Measurements from ENCODE around the gene PAFAH2.
A peak's percentile ranks its signal among the peaks of the same experiment; 100 is the strongest.

Gene PAFAH2

DNA sequence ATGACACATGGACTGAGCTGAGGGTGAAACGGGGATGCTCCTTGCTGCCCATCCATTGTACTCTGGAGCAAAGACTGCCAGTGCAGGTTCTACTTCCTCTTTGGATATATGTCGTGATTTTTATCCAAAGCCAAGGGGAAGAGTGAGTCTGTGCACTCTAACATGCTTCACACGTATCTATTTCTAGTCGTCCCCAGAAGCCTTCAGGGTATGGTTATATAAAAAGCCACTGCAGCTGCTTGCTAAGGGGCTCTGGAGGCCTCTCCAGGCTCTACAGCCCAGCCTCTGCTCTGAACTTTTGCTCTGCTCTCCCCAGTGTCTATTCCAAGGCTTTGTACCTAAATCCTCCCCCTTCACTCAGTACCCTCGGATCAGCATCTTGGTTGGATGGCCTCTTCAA is 20.1 kb downstream of the PAFAH2 start:
- H3K4me2 ChIP-seq (ENCODE audit: low read depth, low read length, poor library complexity, severe bottlenecking): no peak overlapping the region
- no peak overlapping the region for H3K27ac ChIP-seq (ENCODE audit: low read depth, low read length)
- H3K9me2 ChIP-seq (replicated peaks; ENCODE audit: insufficient read depth, low read length): no peaks in the 10 kb centered on the region
- H4K20me1 ChIP-seq (ENCODE audit: low read depth, low read length): no peaks in the 10 kb centered on the region
- H3K27me3 ChIP-seq (ENCODE audit: low read length): no peaks in the 10 kb centered on the region
- no peaks in the 10 kb centered on the region for H3K9me3 ChIP-seq (ENCODE audit: insufficient read depth, low read length)
- TF ChIP-seq, protein P1, sequence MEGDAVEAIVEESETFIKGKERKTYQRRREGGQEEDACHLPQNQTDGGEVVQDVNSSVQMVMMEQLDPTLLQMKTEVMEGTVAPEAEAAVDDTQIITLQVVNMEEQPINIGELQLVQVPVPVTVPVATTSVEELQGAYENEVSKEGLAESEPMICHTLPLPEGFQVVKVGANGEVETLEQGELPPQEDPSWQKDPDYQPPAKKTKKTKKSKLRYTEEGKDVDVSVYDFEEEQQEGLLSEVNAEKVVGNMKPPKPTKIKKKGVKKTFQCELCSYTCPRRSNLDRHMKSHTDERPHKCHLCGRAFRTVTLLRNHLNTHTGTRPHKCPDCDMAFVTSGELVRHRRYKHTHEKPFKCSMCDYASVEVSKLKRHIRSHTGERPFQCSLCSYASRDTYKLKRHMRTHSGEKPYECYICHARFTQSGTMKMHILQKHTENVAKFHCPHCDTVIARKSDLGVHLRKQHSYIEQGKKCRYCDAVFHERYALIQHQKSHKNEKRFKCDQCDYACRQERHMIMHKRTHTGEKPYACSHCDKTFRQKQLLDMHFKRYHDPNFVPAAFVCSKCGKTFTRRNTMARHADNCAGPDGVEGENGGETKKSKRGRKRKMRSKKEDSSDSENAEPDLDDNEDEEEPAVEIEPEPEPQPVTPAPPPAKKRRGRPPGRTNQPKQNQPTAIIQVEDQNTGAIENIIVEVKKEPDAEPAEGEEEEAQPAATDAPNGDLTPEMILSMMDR (IDR thresholded peaks at IDR 0.05; ENCODE audit: insufficient read depth, low read length, poor library complexity, severe bottlenecking): no peak
- TF ChIP-seq EZH2phosphoT487 (conservative IDR thresholded peaks at IDR 0.05; ENCODE audit: low read length): no peak
- no peaks in the 10 kb centered on the region for H3K36me3 ChIP-seq (ENCODE audit: low read length)
- H3K9ac ChIP-seq (ENCODE audit: low read length): no peak overlapping the region
- no peak overlapping the region for H3K4me3 ChIP-seq (ENCODE audit: insufficient read depth, low read length, poor library complexity, severe bottlenecking)
- H2AFZ ChIP-seq (ENCODE audit: low read depth, low read length, severe bottlenecking): no peak overlapping the region
- no peaks in the 10 kb centered on the region for H3F3A ChIP-seq (ENCODE audit: insufficient read depth)
- H3K79me2 ChIP-seq (ENCODE audit: insufficient read depth, low read length): no peaks in the 10 kb centered on the region

DNA sequence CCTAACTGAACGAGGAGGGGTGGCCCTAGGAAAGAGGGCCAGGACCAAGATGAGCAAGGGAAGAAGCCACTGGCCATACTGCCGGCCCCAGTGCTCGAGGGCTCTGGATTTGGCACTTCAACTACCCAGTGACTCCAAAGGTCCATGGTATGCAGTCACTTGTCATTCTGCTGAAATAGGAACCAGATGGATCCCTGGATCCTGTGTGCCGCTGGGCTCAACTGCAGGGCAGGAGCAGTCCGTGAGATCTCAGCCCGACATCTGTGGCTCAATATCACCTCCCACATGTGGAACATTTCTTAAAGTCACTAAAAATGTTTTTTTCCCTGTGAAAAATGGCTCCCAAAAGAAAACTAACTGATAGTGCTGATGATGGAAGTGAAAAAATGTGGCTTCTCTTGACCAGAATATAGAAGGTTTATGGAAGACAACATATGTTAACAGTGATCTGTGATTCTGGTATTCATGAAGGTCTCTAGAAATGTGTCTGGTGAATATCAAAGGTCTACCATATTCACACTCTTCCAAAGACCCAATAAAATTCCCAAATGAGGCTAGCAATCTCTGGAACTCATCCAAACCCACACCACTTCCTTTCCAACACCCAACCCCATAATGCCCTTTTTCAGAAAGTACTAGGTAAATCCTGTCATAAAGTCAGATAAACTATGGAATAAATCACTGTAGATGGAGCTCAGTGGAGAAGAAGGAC is 24.1 kb downstream of the PAFAH2 start:
- H3K9ac ChIP-seq (ENCODE audit: low read length): no peak overlapping the region
- no peak overlapping the region for H3K4me3 ChIP-seq (ENCODE audit: insufficient read depth, low read length, poor library complexity, severe bottlenecking)
- H3K9me2 ChIP-seq (replicated peaks; ENCODE audit: insufficient read depth, low read length): no peaks in the 10 kb centered on the region
- no peak overlapping the region for H3K4me2 ChIP-seq (ENCODE audit: low read depth, low read length, poor library complexity, severe bottlenecking)
- peaks cover 7% of the 10 kb centered on the region; the same call in 1 of the 2 replicates for H3F3A ChIP-seq (ENCODE audit: insufficient read depth)
- H2AFZ ChIP-seq (ENCODE audit: low read depth, low read length, severe bottlenecking): no peak overlapping the region
- no peaks in the 10 kb centered on the region for H3K79me2 ChIP-seq (ENCODE audit: insufficient read depth, low read length)
- TF ChIP-seq, protein P1 (IDR thresholded peaks at IDR 0.05; ENCODE audit: insufficient read depth, low read length, poor library complexity, severe bottlenecking): no peak
- no peak for TF ChIP-seq EZH2phosphoT487 (conservative IDR thresholded peaks at IDR 0.05; ENCODE audit: low read length)
- no peaks in the 10 kb centered on the region for H3K36me3 ChIP-seq (ENCODE audit: low read length)
- no peaks in the 10 kb centered on the region for H3K27me3 ChIP-seq (ENCODE audit: low read length)
- H4K20me1 ChIP-seq (ENCODE audit: low read depth, low read length): no peaks in the 10 kb centered on the region
- no peaks in the 10 kb centered on the region for H3K9me3 ChIP-seq (ENCODE audit: insufficient read depth, low read length)
- H3K27ac ChIP-seq (ENCODE audit: low read depth, low read length): no peak overlapping the region

DNA sequence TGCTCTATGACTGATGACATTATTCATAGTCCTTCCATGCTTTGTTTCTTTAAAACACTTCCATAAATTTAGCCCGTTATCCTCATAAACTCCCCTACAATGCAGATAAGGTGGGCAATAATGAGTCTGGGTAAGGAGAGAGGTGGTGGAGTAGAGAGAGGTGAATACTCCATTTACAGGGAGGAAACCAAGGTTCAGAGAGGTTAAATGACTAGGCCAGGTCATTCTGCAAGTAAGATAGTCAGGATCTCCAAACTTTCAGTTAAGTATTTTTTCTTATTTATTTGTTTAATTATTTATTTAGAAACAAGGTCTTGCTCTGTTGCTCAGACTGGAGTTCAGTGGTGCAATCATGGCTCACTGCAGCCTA is 26.1 kb downstream of the PAFAH2 start:
- no peaks in the 10 kb centered on the region for H4K20me1 ChIP-seq (ENCODE audit: low read depth, low read length)
- H3K9me2 ChIP-seq (replicated peaks; ENCODE audit: insufficient read depth, low read length): no peaks in the 10 kb centered on the region
- H3F3A ChIP-seq (ENCODE audit: insufficient read depth): peaks cover 7% of the 10 kb centered on the region
- 0 out of 2 replicates have a peak overlapping the region, but pooled peaks have one; percentile 21 for H3K9ac ChIP-seq (ENCODE audit: low read length)
- no peaks in the 10 kb centered on the region for H3K36me3 ChIP-seq (ENCODE audit: low read length)
- TF ChIP-seq, protein P1 (IDR thresholded peaks at IDR 0.05; ENCODE audit: insufficient read depth, low read length, poor library complexity, severe bottlenecking): no peak
- no peak for TF ChIP-seq EZH2phosphoT487 (conservative IDR thresholded peaks at IDR 0.05; ENCODE audit: low read length)
- no peaks in the 10 kb centered on the region for H3K9me3 ChIP-seq (ENCODE audit: insufficient read depth, low read length)
- H3K79me2 ChIP-seq (ENCODE audit: insufficient read depth, low read length): no peaks in the 10 kb centered on the region
- H3K27me3 ChIP-seq (ENCODE audit: low read length): no peaks in the 10 kb centered on the region
- peak overlapping the region; percentile 92 for H3K27ac ChIP-seq (ENCODE audit: low read depth, low read length)
- H3K4me2 ChIP-seq (ENCODE audit: low read depth, low read length, poor library complexity, severe bottlenecking): peak overlapping the region; percentile 49
- H3K4me3 ChIP-seq (ENCODE audit: insufficient read depth, low read length, poor library complexity, severe bottlenecking): no peak overlapping the region
- no peak overlapping the region for H2AFZ ChIP-seq (ENCODE audit: low read depth, low read length, severe bottlenecking)
